ENCODE data around the gene CACNB4.
"Not testable (repeated sequence)": the region's sequence is repeated elsewhere in the genome, so short reads cannot be mapped to it uniquely, and the experiment has no call there.

CACNB4 gene

GRCh38 chr2:152092095-152092494 is 6.7 kb downstream of the CACNB4 start:
- TF ChIP-seq SUZ12 (IDR thresholded peaks at IDR 0.05), result no peak
- TF ChIP-seq SP1 (IDR thresholded peaks at IDR 0.05), result no peak
- TF ChIP-seq PKNOX1 (IDR thresholded peaks at IDR 0.05), result no peak
- TF ChIP-seq FOXA1 (IDR thresholded peaks at IDR 0.05), result no peak
- no peak for TF ChIP-seq TARDBP (IDR thresholded peaks at IDR 0.05)
- TF ChIP-seq ZNF384 (IDR thresholded peaks at IDR 0.05), result no peak
- no peak for TF ChIP-seq ARNT (IDR thresholded peaks at IDR 0.05)
- no peak for TF ChIP-seq NFRKB (IDR thresholded peaks at IDR 0.05)
- no peak for TF ChIP-seq FOXM1 (IDR thresholded peaks at IDR 0.05; ENCODE audit: borderline replicate concordance)
- no peak for TF ChIP-seq HDGF (IDR thresholded peaks at IDR 0.05; ENCODE audit: borderline replicate concordance)
- TF ChIP-seq ELF4 (IDR thresholded peaks at IDR 0.05), result no peak
- no peak for TF ChIP-seq L3MBTL2 (conservative IDR thresholded peaks at IDR 0.05)
- no peak for TF ChIP-seq BHLHE40 (IDR thresholded peaks at IDR 0.05; ENCODE audit: borderline replicate concordance)
- no peak for TF ChIP-seq LEF1 (IDR thresholded peaks at IDR 0.05; ENCODE audit: borderline replicate concordance)
- TF ChIP-seq FOXK2 (IDR thresholded peaks at IDR 0.05), result no peak
- no peak for TF ChIP-seq CTBP1 (IDR thresholded peaks at IDR 0.05; ENCODE audit: borderline replicate concordance)
- POLR2A ChIA-PET, result no interaction called here
- DNase-seq (ENCODE audit: extremely low spot score), result no peak
- CTCF ChIA-PET, result interaction anchor here (0.6 kb wide), 1 partner anchor 67 kb away, joined by 3 read pairs; no protein-coding TSS in a partner anchor

DNA sequence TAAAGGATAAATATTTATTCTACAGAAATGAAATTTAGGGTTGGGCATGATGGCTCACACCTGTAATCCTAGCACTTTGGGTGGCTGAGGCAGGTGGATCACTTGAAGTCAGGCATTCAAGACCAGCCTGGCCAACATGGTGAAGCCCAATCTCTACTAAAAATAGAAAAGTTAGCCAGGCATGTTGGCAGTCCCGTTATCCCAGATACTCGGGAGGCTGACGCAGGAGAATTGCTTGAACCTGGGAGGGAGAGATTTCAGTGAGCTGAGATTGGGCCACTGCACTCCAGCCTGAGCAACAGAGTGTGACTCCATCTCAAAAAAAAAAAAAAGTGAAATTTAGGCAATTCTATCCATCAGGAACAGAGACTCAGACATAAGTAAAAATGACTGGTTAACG is 8.1 kb downstream of the CACNB4 start:
- DNase-seq (ENCODE audit: extremely low spot score); POLR2A ChIA-PET: not testable (repeated sequence)
- CTCF ChIA-PET, result interaction anchor here (1.4 kb wide), 1 partner anchor 626 kb away, joined by 3 read pairs; no protein-coding TSS in a partner anchor

- TF ChIP-seq FOXM1 (IDR thresholded peaks at IDR 0.05; ENCODE audit: borderline replicate concordance), result no peak
- TF ChIP-seq CTBP1 (IDR thresholded peaks at IDR 0.05; ENCODE audit: borderline replicate concordance), result no peak
- TF ChIP-seq SUZ12 (IDR thresholded peaks at IDR 0.05), result no peak
- DNase-seq (ENCODE audit: extremely low spot score), result no peak
- CTCF ChIA-PET, result no interaction called here
- POLR2A ChIA-PET, result interaction anchor here (1.4 kb wide), 1 partner anchor 10 kb away, joined by 3 read pairs; no protein-coding TSS in a partner anchor
Observed at GRCh38 chr2:152089238-152089637, 9.6 kb downstream of the CACNB4 start.

DNA sequence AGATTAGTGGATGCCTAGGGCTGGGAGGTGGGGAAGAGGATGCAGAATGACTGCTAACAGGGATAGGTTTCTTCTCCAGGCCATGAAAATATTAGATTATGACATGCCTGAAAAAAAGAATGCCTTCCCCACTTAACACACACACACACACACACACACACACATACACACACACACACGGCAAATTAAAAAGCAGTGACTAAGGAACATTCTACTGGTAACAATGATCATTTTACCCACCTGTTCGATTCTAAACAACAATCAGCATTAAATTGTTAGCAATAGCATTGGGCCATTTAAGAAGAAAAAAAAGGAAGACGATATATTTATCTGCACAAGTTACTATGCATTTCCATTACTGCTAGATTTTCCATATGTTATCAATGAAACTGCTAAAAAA is 10.8 kb downstream of the CACNB4 start:
- ChIA-PET CTCF (no interaction called here), POLR2A (no interaction called here)
- no peak for TF ChIP-seq HDGF (IDR thresholded peaks at IDR 0.05; ENCODE audit: borderline replicate concordance)
- TF ChIP-seq ELF4 (IDR thresholded peaks at IDR 0.05), result no peak
- TF ChIP-seq ZNF384 (IDR thresholded peaks at IDR 0.05), result no peak
- TF ChIP-seq NFRKB (IDR thresholded peaks at IDR 0.05), result no peak
- no peak for TF ChIP-seq TARDBP (IDR thresholded peaks at IDR 0.05)
- no peak for TF ChIP-seq PKNOX1 (IDR thresholded peaks at IDR 0.05)
- no peak for TF ChIP-seq ARNT (IDR thresholded peaks at IDR 0.05)
- no peak for TF ChIP-seq LEF1 (IDR thresholded peaks at IDR 0.05; ENCODE audit: borderline replicate concordance)
- TF ChIP-seq CTBP1 (IDR thresholded peaks at IDR 0.05; ENCODE audit: borderline replicate concordance), result no peak
- TF ChIP-seq FOXM1 (IDR thresholded peaks at IDR 0.05; ENCODE audit: borderline replicate concordance), result no peak
- TF ChIP-seq FOXK2 (IDR thresholded peaks at IDR 0.05), result no peak
- no peak for TF ChIP-seq SUZ12 (IDR thresholded peaks at IDR 0.05)
- TF ChIP-seq BHLHE40 (IDR thresholded peaks at IDR 0.05; ENCODE audit: borderline replicate concordance), result no peak
- no peak for TF ChIP-seq L3MBTL2 (conservative IDR thresholded peaks at IDR 0.05)
- TF ChIP-seq SP1 (IDR thresholded peaks at IDR 0.05), result no peak
- no peak for TF ChIP-seq FOXA1 (IDR thresholded peaks at IDR 0.05)
- DNase-seq (ENCODE audit: extremely low spot score), result no peak

GRCh38 chr2:152086231-152086630 is 12.6 kb downstream of the CACNB4 start:
- no peak for TF ChIP-seq ARNT (IDR thresholded peaks at IDR 0.05)
- TF ChIP-seq FOXM1 (IDR thresholded peaks at IDR 0.05; ENCODE audit: borderline replicate concordance), result no peak
- no peak for TF ChIP-seq SUZ12 (IDR thresholded peaks at IDR 0.05)
- no peak for TF ChIP-seq HDGF (IDR thresholded peaks at IDR 0.05; ENCODE audit: borderline replicate concordance)
- no peak for TF ChIP-seq LEF1 (IDR thresholded peaks at IDR 0.05; ENCODE audit: borderline replicate concordance)
- no peak for TF ChIP-seq FOXA1 (IDR thresholded peaks at IDR 0.05)
- no peak for TF ChIP-seq L3MBTL2 (conservative IDR thresholded peaks at IDR 0.05)
- TF ChIP-seq CTBP1 (IDR thresholded peaks at IDR 0.05; ENCODE audit: borderline replicate concordance), result no peak
- no peak for TF ChIP-seq BHLHE40 (IDR thresholded peaks at IDR 0.05; ENCODE audit: borderline replicate concordance)
- no peak for TF ChIP-seq ELF4 (IDR thresholded peaks at IDR 0.05)
- no peak for TF ChIP-seq TARDBP (IDR thresholded peaks at IDR 0.05)
- TF ChIP-seq SP1 (IDR thresholded peaks at IDR 0.05), result no peak
- TF ChIP-seq PKNOX1 (IDR thresholded peaks at IDR 0.05), result no peak
- TF ChIP-seq FOXK2 (IDR thresholded peaks at IDR 0.05), result no peak
- no peak for TF ChIP-seq ZNF384 (IDR thresholded peaks at IDR 0.05)
- CTCF ChIA-PET, result no interaction called here
- POLR2A ChIA-PET, result no interaction called here
- DNase-seq (ENCODE audit: extremely low spot score), result no peak

- TF ChIP-seq LEF1 (IDR thresholded peaks at IDR 0.05; ENCODE audit: borderline replicate concordance) (no peak), L3MBTL2 (conservative IDR thresholded peaks at IDR 0.05) (no peak), ELF4 (IDR thresholded peaks at IDR 0.05) (no peak), CTBP1 (IDR thresholded peaks at IDR 0.05; ENCODE audit: borderline replicate concordance) (no peak)
- DNase-seq (ENCODE audit: extremely low spot score), result no peak
- CTCF ChIA-PET, result no interaction called here
- POLR2A ChIA-PET, result interaction anchor here (0.6 kb wide), 2 partner anchors 13 to 256 kb away, joined by 3 read pairs; partner anchors contain the start of gene ARL5A
Observed at GRCh38 chr2:152084076-152084475, 14.8 kb downstream of the CACNB4 start.

Measured in HEK293T (cell line).